Activated CD4-positive, alpha-beta T cell treated with anti-CD3 and anti-CD28 coated beads, Interleukin-2, amount 50 U/mL, for 24 hours (primary cell): ENCODE data around the gene CDK12.
"Not testable (repeated sequence)": the region's sequence is repeated elsewhere in the genome, so short reads cannot be mapped to it uniquely, and the experiment has no call there.

Experiments used
- DNase-seq, 2 donors: peaks; one replicate each; pipeline ENCODE4 v3.0.0-alpha.2; 2020; ENCODE audit warnings: low read depth in 1 of 2, low spot score in 1 of 2

The CDK12 gene

DNA sequence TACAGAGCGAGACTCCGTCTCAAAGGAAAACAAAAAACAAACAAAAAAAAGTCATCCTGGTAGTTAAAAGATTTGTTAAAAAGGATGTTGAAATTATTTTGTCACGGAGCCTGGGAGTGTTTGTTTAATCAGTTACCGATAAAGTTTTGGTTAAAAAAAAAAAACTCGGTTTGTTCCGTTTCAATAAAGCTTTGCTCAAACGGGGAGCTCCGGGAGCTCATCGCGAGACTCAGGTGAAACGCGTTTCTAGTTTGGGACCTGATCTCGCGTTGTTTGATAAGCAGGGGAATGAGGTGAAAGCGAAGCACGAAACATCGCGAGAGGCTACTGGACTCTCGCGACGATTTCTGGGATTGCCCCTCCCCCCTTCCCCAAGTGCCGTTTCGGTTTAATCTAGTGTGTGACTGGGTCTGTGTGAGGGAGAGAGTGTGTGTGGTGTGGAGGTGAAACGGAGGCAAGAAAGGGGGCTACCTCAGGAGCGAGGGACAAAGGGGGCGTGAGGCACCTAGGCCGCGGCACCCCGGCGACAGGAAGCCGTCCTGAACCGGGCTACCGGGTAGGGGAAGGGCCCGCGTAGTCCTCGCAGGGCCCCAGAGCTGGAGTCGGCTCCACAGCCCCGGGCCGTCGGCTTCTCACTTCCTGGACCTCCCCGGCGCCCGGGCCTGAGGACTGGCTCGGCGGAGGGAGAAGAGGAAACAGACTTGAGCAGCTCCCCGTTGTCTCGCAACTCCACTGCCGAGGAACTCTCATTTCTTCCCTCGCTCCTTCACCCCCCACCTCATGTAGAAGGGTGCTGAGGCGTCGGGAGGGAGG, at the start of gene CDK12:
Gene CDK12 (plus strand): TSS at position 374 of the 813 bp plus-strand sequence. CDS start 586 bp downstream, outside the sequence.
- peak; percentile 87 to 97 for DNase-seq

DNA sequence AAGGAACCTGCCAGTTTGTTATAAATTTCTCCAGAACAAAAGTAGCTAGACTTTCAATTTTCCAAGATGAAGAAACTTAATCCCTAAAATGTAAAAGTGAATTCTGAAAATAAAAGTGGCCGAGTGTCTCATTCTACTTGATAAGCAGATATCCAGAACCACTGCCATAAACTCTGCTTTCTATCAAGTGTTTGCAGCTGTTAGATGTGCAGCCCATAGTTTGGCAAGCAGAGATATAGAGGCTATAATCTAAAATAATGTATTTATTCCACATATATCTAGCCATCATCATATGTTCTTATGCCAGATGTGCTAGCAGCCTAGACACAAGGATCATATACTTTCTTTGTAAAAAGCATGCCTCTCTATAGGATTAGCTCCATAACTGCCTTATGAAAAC, 45.1 kb upstream of the CDK12 start:
- no peak for DNase-seq

DNA sequence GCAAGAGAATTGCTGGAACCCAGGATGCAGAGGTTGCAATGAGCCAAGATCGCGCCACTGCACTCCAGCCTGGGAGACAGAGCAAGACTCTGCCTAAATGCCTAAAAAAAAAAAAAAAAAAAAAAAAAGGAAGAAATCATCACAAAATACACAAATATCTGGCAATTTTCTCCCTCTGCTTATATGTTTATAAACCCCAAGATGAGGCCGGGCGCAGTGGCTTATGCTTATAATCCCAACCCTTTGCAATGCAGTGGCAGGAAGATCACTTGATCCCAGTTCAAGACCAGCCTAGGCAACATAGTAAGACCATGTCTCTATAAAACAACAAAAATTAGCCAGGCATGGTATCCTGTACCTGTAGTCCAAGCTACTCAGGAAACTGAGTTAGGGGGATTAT, 31.7 kb upstream of the CDK12 start:
- no peak for DNase-seq

DNA sequence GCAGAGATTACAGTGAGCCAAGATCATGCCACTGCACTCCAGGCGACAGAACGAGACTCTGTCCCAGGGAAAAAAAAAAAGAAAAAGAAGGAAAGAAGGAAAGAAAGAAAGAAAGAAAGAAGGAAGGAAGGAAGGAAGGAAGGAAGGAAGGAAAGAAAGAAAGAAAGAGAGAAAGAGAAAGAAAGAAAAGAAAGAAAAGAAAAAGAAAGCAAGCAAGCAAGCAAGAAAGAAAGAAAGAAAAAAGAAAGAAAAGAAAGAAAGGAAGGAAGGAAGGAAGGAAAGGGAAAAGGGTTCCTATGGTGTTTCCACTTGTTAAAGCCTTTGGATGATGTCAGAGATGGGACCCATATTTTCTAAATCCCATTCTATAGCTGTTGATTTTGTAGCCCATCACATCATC, 21.4 kb upstream of the CDK12 start:
- not testable (repeated sequence) for DNase-seq

DNA sequence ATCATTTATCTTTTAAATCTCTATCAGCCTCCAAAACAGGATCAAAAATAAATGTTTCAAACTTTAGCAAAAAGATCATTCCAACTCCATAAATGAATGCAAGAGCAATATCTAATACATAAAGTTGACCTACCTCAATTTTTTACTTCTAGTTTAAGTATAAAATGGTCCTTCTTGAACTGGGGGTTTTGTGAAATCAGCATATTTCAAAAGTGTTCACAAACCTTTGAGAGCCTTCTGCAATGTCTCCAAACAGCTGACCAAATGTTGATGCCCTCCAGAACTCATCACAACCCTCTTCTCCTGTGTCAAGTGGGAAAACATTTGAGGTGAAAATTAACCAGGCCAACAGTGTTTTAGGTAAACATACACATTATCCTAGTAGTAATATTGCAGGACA, 18.0 kb upstream of the CDK12 start:
- no peak for DNase-seq

DNA sequence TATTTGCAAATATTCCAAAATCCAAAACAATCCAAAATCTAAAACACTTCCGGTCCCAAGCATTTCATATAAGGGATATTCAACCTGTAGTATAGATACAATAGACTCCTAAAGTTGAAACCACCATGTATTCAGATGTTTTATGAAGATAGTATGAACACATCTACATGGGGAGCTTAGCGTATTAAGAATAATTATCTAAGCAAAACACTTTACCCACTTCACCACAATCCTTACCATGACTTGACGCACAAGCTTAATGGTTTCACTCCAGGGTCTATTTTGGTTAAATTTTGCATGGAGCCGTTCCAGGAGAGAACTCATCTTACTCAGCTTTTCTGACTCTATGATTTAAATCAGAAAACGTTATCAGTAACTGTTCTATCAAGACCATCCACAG, 13.7 kb upstream of the CDK12 start:
- no peak for DNase-seq

DNA sequence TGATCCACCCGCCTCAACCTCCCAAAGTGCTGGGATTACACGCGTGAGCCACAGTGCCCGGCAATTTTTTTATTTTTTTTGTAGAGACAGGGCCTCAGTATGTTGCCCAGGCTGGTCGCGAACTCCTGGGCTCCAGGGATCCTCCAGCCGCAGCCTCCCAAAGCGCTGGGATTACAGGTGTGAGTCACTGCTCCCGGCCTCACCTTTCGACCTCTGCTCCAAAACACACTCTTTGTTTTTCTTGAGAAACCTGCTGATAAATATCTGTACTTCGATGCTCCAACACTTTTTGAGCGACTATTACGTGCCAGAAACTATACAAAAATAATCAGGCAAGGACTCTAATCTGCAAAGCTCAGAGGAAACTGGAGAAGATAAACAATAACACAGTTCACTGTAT, 11.2 kb upstream of the CDK12 start:
- DNase-seq, result no peak

DNA sequence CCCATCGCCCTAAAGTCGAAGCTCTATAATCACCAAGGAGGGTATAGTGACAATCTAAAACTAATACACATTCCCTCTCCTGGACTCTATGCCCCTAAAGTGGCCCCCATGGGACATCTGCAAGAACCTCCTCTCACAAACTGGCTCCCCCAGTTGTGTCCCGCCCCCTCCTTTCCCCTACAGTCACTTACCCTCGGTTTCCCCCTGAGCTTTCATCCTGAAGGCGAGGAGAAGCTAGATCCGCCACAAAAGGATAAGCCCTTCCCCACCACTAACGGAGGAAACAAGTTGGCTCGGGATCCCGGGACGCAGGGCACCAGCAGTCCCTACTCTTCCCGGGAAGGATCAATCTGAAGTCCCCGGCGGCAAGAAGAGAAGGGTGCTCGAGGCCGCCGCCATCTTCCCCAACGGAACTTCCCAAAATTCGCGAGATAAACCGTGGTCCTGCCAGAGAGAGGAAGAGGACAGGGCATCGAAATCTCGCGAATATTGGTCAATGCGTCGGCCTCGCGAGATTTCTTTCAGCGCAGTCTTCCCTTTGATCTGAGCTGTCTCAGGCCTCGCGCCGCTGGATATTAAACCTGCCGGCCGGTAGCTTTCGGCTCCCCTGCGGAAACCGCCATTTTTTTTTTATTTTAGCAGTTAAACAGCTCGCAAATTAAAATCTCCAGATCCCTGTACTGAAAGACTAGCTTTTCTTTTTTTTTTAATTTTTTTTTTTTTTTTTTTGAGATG, 10.3 kb upstream of the CDK12 start, which contains the start of gene MED1:
Gene MED1 (minus strand): TSS at position 417 of the 735 bp plus-strand sequence. CDS start 201 bp downstream, at position 216.
- DNase-seq, result peak; percentile 72 to 90

DNA sequence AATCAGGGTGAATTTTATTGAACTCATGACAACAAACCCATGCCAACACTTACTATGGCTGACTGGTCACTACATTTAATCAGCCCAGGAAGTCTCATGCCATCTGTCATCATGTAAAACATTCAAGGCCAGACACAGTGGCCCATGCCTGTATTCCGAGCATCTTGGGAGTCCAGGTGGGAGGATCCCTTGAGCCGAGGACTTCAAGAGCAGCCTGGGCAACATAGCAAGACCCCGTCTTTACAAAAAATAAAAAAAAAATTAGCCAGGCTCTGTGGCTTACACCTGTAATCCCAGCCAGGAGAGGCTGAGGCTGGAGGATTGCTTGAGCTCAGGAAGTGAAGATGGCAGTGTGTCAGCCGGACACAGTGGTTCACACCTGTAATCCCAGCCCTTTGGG, 5.4 kb upstream of the CDK12 start:
- DNase-seq, result no peak

DNA sequence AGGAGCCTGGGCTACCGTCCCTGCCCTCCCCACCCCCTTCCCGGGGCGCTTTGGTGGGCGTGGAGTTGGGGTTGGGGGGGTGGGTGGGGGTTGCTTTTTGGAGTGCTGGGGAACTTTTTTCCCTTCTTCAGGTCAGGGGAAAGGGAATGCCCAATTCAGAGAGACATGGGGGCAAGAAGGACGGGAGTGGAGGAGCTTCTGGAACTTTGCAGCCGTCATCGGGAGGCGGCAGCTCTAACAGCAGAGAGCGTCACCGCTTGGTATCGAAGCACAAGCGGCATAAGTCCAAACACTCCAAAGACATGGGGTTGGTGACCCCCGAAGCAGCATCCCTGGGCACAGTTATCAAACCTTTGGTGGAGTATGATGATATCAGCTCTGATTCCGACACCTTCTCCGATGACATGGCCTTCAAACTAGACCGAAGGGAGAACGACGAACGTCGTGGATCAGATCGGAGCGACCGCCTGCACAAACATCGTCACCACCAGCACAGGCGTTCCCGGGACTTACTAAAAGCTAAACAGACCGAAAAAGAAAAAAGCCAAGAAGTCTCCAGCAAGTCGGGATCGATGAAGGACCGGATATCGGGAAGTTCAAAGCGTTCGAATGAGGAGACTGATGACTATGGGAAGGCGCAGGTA, 762 bp downstream of the CDK12 start:
- DNase-seq, result no peak

DNA sequence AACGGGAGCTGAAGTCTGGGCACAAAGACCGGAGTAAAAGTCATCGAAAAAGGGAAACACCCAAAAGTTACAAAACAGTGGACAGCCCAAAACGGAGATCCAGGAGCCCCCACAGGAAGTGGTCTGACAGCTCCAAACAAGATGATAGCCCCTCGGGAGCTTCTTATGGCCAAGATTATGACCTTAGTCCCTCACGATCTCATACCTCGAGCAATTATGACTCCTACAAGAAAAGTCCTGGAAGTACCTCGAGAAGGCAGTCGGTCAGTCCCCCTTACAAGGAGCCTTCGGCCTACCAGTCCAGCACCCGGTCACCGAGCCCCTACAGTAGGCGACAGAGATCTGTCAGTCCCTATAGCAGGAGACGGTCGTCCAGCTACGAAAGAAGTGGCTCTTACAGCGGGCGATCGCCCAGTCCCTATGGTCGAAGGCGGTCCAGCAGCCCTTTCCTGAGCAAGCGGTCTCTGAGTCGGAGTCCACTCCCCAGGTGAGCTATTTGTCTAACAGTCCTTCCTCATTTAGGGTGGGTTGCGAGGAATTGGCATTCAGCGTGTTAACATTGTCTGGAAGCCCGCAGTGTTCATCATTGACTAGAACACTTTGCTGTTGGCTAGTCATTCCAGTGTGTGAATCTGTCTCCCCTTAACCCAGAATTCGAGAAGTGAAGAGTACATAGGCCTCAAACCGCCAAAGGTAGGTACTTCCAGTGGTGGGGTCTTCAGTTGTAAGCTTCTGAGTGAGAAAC, 1.5 kb downstream of the CDK12 start:
- DNase-seq, result no peak

DNA sequence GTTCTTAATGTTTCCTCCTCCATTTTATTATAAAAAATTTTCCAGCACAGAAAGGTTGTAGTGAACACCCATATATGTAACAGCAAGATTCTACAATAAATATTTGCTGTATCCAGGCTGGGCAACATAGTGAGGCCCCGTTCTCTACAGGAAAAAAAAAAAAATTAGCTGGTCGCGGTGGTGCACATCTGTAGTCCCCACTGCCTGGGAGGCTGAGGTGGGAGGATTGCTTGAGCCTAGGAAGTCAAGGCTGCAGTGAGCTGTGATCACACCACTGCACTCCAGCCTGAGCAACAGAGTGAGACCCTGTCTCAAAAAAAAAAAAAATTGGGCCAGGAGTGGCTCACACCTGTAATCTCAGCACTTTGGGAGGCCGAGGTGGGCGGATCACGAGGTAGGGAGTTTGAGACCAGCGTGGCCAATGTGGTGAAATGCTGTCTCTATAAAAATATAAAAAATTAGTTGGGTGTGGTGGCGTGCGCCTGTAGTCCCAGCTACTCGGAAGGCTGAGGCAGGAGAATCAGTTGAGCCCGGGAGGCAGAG, 3.4 kb downstream of the CDK12 start:
- not testable (repeated sequence) for DNase-seq

DNA sequence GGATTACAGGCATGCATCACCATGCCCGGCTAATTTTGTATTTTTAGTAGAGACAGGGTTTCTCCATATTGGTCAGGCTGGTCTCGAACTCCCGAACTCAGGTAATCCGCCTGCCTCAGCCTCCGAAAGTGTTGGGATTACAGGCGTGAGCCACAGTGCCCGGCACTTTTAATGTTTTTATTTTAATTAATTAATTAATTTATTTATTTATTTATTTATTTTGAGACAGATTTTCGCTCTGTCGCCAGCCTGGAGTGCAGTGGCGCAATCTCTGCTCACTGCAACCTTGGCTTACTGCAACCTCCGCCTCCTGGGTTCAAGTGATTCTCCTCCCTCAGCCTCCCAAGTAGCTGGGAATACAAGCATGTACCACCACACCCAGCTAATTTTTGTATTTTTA, 7.3 kb downstream of the CDK12 start:
- not testable (repeated sequence) for DNase-seq

DNA sequence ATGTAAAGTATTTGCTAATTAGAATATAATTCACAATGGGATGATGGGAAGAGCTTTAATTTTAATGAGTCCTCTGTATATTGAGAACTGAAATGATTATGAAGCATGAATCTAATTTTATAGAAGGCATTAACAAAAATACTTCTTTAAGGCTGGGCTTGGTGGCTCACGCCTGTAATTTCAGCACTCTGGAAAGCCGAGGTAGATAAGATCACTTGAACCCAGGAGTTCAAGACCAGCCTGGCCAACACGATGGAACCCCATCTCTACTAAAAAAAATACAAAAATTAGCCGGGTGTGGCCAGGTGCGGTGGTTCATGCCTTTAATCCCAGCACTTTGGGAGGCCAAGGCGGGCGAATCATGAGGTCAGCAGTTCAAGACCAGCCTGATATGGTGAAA, 12.0 kb downstream of the CDK12 start:
- no peak for DNase-seq

DNA sequence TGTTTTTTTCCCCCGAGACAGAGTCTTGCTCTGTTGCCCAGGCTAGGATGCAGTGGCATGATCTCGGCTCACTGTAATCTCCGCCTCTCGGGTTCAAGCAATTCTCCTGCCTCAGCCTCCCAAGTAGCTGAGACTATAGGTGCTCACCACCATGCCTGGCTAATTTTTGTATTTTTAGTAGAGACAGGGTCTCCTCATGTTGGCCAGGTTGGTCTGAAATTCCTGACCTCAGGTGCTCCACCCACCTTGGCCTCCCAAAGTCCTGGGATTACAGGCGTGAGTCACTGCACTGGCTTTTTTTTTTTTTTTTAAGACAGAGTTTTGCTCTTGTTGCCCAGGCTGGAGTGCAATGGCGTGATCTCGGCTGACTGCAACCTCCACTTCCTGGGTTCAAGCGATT, 18.3 kb downstream of the CDK12 start:
- not testable (repeated sequence) for DNase-seq

DNA sequence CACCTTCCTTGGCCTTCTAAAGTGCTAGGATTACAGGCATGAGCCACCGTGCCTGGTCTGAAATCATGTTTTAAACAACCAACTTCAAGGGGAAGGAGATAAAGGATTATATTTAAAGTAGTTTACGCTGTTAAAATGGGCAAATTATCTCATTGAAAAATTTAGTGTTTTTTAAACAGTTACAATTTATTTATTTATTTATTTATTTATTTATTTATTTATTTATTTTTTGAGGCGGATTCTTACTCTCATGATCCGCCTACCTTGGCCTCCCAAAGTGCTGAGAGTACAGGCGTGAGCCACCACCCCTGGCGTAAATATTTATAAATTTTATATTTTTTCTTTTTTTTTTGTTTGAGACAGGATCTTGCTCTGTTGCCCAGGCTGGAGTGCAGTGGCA, 22.2 kb downstream of the CDK12 start:
- DNase-seq, result no peak

DNA sequence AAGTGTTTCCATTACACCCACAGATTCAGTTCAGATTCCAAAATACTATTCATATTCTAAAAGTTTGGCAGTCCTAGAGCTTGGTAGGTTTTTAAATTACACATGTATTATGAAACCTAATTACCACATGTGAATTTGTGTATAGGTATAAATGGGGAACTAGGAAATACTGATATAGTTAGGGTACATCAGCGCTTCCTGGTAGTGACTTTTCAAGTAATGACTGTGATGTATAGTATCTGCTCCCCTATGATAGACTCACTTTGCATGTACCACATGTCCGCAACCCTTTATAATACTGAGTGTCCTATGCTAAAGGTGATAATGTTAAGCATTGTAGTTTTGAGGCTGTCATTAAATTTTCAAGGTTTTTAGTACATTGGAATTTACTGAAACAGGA, 22.9 kb downstream of the CDK12 start:
- no peak for DNase-seq

DNA sequence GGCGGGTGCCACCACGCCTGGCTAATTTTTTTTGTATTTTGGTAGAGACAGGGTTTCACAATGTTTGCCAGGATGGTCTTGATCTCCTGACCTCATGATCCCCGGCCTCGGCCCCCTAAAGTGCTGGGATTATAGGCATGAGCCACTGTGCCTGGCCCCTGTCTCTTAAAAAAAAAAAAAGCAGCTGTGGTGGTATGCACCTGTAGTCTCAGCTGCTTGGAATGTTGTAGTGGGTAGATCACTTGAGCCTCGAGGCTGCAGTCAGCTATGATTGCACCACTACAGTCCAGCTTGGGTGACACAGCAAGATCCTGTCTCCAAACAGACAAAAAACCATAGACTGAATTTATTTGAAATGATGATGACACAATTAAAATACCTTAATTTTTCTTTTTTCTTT, 24.3 kb downstream of the CDK12 start:
- DNase-seq, result no peak

DNA sequence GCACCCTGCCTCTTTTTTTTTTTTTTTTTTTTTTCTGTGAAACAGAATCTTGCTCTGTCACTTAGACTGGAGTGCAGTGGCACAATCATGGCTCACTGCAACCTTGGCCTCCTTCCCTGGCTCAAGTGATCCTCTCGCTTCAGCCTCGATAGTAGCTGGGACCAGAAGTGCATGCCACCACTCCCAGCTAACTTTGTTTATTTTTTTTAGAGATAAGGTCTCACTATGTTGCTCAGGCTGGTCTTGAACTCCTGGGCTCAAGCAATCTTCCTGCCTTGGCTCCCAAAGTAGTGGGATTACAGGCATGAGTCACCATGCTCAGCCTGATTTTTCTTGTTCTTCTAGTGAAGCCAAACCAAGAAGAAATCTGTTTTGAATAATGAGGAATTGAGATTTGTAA, 25.0 kb downstream of the CDK12 start:
- DNase-seq, result no peak

DNA sequence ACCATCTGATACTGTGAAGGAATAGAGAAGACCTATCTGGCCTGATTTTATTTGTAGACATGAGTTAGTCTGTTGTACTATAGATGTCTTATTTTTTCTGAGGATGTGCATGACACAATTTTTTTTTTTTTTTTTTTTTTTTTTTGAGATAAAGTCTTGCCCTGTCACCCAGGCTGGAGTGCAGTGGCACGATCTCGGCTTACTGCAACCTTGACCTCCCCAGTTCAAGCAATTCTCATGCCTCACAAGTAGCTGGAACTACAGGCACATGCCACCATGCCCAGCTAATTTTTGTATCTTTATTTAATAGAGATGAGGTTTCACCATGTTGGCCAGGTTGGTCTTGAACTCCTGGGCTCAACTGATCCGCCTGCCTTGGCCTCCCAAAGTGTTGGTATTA, 26.2 kb downstream of the CDK12 start:
- not testable (repeated sequence) for DNase-seq

DNA sequence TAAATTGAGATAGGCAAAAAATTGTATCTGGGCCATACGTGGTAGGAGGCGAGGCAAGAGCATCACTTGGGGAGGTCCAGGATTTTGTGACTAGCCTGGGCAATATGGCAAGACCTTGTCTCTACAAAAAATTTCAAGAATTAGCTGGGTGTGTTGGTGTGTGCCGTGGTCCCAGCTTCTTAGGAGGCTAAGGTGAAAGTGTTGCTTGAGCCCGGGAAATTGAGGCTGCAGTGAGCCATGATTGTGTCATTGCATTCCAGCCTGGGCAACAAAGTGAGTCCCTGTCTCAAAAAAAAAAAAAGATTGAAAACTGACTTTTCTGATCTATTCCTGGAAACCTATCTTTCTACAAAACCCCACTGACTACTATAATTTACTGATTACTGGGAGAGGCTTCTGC, 26.7 kb downstream of the CDK12 start:
- DNase-seq, result no peak
